Epithelial cell of proximal tubule (primary cell): ENCODE measurements around the gene ST7. TPM values are rescaled to one million over a fixed set of nuclear protein-coding genes. Genes with fewer than 3 reads are reported as not detected.

ENCODE experiments used
- DNase-seq: peaks from one replicate; pipeline ENCODE4 v3.0.0-alpha.2; 2011; ENCODE audit warnings: low read depth
- H3K4me3 ChIP-seq: 2 replicates; pipeline ENCODE4 v1.5.1; 2011; ENCODE audit warnings: low read depth, mild to moderate bottlenecking, low read length
- total RNA-seq: library from RNA; depleted of rRNA; stranded (reverse); fragments of >200 nt; gene quantifications from 2 replicates; pipeline ENCODE4 v1.2.3, GENCODE V29; 2015
- TF ChIP-seq, protein P1 (sequence below): conservative IDR thresholded peaks from 2 replicates; pipeline ENCODE4 v1.5.1; 2012; ENCODE audit warnings: low read depth, mild to moderate bottlenecking, low read length

Gene ST7
- total RNA-seq, 1 donor from 2014 or later = 19.4 TPM

DNA sequence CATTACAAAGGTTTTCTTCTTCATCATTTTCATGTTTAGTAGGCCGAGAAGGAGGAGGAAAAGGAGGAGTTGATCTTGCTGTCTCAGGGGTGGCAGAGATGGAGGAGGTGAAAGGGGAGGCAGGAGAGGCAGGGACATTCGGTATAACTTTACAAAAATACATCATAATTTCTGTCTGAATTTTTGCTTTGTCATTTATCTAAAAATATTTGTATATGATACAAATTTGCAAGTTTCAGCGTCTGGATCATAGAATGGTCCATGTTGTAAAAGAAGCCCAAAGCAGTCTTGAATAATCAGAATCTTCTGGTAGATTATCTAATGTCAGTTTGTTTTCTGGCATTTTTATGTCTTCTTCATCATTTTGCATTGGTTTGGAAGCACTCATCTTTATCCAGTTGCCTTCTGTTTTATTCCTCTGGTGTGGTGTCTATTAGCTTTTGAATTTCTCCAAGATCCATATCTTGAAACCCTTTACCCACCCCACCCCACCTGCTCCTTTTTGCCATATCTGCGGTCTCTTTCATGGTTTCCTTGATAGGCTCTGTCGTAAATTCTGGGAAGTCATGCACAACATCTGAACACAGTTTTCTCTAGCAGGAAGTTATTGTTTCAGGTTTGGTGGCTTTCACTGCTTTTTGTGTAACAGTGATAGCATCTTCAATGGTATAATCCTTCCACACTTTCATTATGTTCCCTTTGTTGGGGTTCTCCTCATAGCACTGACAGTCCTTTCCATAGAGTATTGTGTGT is 95.0 kb downstream of the ST7 start:
- DNase-seq = no peak
- TF ChIP-seq, protein P1, sequence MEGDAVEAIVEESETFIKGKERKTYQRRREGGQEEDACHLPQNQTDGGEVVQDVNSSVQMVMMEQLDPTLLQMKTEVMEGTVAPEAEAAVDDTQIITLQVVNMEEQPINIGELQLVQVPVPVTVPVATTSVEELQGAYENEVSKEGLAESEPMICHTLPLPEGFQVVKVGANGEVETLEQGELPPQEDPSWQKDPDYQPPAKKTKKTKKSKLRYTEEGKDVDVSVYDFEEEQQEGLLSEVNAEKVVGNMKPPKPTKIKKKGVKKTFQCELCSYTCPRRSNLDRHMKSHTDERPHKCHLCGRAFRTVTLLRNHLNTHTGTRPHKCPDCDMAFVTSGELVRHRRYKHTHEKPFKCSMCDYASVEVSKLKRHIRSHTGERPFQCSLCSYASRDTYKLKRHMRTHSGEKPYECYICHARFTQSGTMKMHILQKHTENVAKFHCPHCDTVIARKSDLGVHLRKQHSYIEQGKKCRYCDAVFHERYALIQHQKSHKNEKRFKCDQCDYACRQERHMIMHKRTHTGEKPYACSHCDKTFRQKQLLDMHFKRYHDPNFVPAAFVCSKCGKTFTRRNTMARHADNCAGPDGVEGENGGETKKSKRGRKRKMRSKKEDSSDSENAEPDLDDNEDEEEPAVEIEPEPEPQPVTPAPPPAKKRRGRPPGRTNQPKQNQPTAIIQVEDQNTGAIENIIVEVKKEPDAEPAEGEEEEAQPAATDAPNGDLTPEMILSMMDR = no peak
- H3K4me3 ChIP-seq = no peak overlapping the region

DNA sequence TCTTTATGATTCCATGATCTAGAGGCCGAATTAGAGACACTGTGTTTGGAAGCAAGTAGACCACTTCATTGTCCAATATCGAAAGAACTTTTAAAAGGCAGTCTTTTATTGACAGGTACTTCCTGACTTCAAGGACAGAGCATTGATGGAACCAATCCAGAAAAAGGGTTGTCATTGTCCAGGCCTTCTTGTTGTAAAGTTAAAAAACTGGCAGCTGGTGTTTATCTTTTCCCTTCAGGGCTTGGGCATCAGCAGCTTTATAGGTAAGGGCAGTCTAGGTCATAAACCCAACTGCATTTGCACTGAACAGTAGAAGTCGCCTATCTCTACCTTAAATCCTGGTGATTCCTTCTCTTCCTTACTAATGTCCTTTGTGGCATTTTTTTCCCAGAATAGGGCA is 95.6 kb downstream of the ST7 start:
- no peak for DNase-seq
- H3K4me3 ChIP-seq = no peak overlapping the region
- TF ChIP-seq, protein P1 = no peak

DNA sequence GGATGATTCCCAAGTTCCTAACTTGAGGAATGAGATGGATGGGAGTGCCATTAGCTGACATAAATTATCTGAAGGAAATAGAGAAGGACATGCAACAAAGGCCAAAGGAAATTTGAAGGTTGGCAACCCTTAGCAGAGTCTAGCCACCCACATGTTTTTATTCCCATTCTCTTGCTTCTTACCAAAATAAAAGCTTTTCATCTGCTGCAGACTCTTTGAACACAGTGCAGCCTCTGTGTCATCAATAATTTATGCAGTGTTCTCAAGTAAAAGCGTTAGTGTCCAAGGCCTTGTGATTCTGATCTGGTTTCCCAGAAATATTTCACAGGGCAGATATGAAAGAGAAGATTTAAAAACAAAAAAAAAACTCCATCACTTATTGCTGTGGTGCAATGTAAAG is 98.5 kb downstream of the ST7 start:
- H3K4me3 ChIP-seq = no peak overlapping the region
- TF ChIP-seq, protein P1 = no peak
- no peak for DNase-seq

DNA sequence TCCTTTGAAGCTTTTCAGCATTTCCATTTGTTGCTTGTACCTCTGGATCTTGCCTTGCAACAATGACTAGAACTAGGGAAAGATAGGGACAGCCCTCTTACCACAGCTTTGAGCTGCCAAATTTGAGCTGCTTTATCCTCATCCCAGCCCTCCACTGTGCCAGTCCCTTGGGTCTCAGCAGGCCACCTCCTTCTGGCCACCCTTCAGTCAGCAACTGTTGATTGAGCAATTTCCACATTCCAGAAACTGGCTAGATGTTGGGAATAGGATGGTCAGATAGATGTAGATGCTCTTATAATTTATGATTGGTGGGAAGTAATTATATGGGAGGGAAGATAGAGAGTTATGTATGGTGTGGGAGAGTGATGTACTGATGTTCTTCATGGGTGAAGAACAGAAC is 100.1 kb downstream of the ST7 start:
- H3K4me3 ChIP-seq = no peak overlapping the region
- DNase-seq = no peak
- TF ChIP-seq, protein P1 = no peak

DNA sequence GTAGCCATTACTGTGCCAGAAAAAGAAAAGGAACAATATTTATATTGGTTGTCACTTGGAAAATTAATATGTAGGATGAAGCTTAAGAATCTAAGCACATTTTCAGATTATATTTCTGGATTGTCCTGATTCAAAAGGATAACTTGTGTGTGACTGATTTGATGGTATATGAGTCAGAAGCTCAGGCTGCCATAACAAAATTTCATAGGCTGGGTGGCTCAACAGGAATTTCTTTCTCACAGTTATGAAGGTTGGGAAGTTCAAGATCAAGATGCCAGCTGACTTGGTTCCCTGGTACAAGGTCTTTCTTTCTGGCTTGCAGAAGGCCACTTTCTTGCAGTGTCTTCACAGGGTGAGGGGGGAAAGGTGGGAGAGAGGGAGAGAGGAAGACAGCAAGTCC is 108.5 kb downstream of the ST7 start:
- DNase-seq = no peak
- TF ChIP-seq, protein P1 = no peak
- H3K4me3 ChIP-seq = no peak overlapping the region

DNA sequence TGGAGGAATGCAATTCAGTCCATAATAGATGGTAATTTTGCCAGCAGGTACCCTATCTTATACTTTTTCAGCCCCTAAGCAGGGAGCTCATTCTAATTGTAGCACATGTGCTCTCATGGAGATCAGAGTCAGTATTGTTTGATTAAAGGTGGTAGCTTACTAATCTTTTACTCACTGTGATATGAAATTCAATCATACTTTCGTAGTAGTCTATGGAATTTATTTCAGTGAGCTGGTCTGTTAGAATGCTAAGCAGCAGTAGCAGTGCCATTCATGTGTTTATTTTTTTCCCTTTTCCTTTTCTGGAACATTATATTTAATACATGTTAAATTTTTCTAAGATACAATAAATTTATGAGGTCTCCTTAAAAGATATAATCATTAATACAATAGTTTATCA is 109.0 kb downstream of the ST7 start:
- H3K4me3 ChIP-seq = no peak overlapping the region
- TF ChIP-seq, protein P1 = no peak
- DNase-seq = no peak

DNA sequence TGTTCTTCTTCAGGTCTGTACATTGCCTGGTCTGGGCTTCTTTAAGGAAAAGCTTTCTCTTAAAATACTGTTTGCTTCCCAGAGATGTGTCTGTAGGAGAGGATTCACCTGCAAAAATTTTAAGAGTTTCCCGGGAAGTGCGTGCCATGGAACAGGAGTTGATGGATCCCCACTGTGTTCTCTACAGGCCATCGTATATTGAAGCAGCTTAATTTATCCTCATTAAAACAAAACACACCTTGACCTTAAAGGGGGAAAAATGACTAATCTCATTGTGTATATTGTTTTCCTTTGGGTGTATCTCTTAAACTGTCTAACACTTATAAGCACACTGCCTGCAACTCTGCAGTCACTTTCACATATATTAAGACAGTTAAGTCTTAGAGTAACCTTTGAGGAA is 111.4 kb downstream of the ST7 start:
- H3K4me3 ChIP-seq = no peak overlapping the region
- DNase-seq = no peak
- TF ChIP-seq, protein P1 = no peak
